PC-9 (cell line): ENCODE measurements around the gene MYOG. TPM values are rescaled to one million over a fixed set of nuclear protein-coding genes. Genes with fewer than 3 reads are reported as not detected.

Experiments
- BruUV-seq: library from RNA; stranded (reverse); fragments of 400-500 nt; replicated peaks from 2 replicates; lab custom pipeline; 2021; lab: Mats Ljungman, UMichigan
- CTCF ChIA-PET: fragments of 300-600 bp; sonication (Branson Sonifier 250); formaldehyde crosslinking; loops from one replicate; lab custom pipeline; 2022; ENCODE audit warnings: antibody characterized with exemption; lab: Charles Lee
- POLR2A ChIA-PET: fragments of 300-600 bp; sonication (Branson Sonifier 250); formaldehyde crosslinking; loops from one replicate; lab custom pipeline; 2022; ENCODE audit warnings: antibody characterized with exemption; ENCODE audit not compliant: unreplicated experiment; lab: Charles Lee
- DNase-seq, 2 experiments: peaks; one replicate each; pipeline versions ENCODE4 v3.0.0 to v3.0.0-alpha.2; 2015 to 2022; ENCODE audit warnings: mixed read lengths in 1 of 2
- H2AFZ ChIP-seq: fragments of 200-600 bp; sonication (generic); 2 replicates; pipeline ENCODE4 v1.8.1; 2017; ENCODE audit warnings: antibody characterized with exemption
- H3F3A ChIP-seq: fragments of 200-600 bp; sonication (generic); 2 replicates; pipeline ENCODE4 v1.8.1; 2017; ENCODE audit warnings: antibody characterized with exemption, mild to moderate bottlenecking, low read depth; ENCODE audit not compliant: insufficient read depth
- H3K27ac ChIP-seq: fragments of 200-600 bp; sonication (generic); 2 replicates; pipeline ENCODE4 v1.6.1; 2016; ENCODE audit warnings: mixed run types
- H3K27me3 ChIP-seq: fragments of 200-600 bp; sonication (generic); 2 replicates; pipeline ENCODE4 v1.6.1; 2016; ENCODE audit warnings: low read depth, mixed run types; ENCODE audit not compliant: insufficient read depth
- H3K36me3 ChIP-seq: fragments of 200-600 bp; sonication (generic); 2 replicates; pipeline ENCODE4 v1.6.1; 2016; ENCODE audit warnings: low read depth, mixed run types
- H3K4me1 ChIP-seq: fragments of 200-600 bp; sonication (generic); replicated peaks from 2 replicates; pipeline ENCODE4 v1.6.1; 2016; ENCODE audit warnings: mixed run types; ENCODE audit not compliant: insufficient read depth
- H3K4me2 ChIP-seq: fragments of 200-600 bp; sonication (generic); 2 replicates; pipeline ENCODE4 v1.6.1; 2017; ENCODE audit warnings: mixed run types
- H3K4me3 ChIP-seq: fragments of 200-600 bp; sonication (generic); 2 replicates; pipeline ENCODE4 v1.6.1; 2016; ENCODE audit warnings: mixed run types
- H3K79me2 ChIP-seq: fragments of 200-600 bp; sonication (generic); 2 replicates; pipeline ENCODE4 v1.6.1; 2017; ENCODE audit warnings: low read depth, mixed run types
- H3K9me2 ChIP-seq: fragments of 200-600 bp; sonication (generic); 2 replicates; pipeline ENCODE4 v1.8.1; 2017; ENCODE audit warnings: mild to moderate bottlenecking; ENCODE audit not compliant: insufficient read depth
- H3K9me3 ChIP-seq: fragments of 200-600 bp; sonication (generic); 2 replicates; pipeline ENCODE4 v1.8.1; 2016; ENCODE audit warnings: low read depth; ENCODE audit not compliant: insufficient read depth
- H4K20me1 ChIP-seq: fragments of 200-600 bp; sonication (generic); 2 replicates; pipeline ENCODE4 v1.8.1; 2017; ENCODE audit not compliant: insufficient read depth
- CTCF ChIP-seq: fragments of 200-600 bp; sonication (generic); conservative IDR thresholded peaks from 2 replicates; pipeline ENCODE4 v1.6.1; 2017; ENCODE audit warnings: mixed run types, antibody characterized with exemption, mild to moderate bottlenecking, moderate library complexity
- EZH2 ChIP-seq: fragments of 200-600 bp; sonication (generic); IDR thresholded peaks from 2 replicates; pipeline ENCODE4 v1.8.0; 2017; ENCODE audit warnings: antibody characterized with exemption, low read depth
- intact Hi-C: fragments of 100-400 bp; cut with micrococcal nuclease; formaldehyde crosslinking; loops from one replicate; pipeline ENCODE4 v1.10.0; 2022; ENCODE audit not compliant: unreplicated experiment
- total RNA-seq: library from RNA; stranded (reverse); gene quantifications from 2 replicates; pipeline ENCODE4 v1.2.3, GENCODE V29; 2021

The MYOG gene
- total RNA-seq, 1 experiment from 2014 or later, result not detected

- Histone ChIP-seq H4K20me1 (no peaks in the 10 kb centered on the region), H3K9me3 (no peaks in the 10 kb centered on the region), H2AFZ (no peak overlapping the region), H3K4me3 (no peak overlapping the region), H3K79me2 (no peaks in the 10 kb centered on the region), H3K27me3 (0 out of 2 replicates have a peak, but pooled peaks cover 7% of the 10 kb centered on the region), H3K36me3 (no peaks in the 10 kb centered on the region), H3K9me2 (no peaks in the 10 kb centered on the region), H3K4me1 (peaks cover 8% of the 10 kb centered on the region; the same call in 1 of the 2 replicates), H3F3A (no peaks in the 10 kb centered on the region), H3K27ac (no peak overlapping the region), H3K4me2 (no peak overlapping the region)
- intact Hi-C loops, result no loop called here
- BruUV-seq, result no TSS peak
- CTCF ChIA-PET, result no interaction called here
- POLR2A ChIA-PET, result no interaction called here
- DNase-seq, result no peak
- TF ChIP-seq EZH2 (no peak), CTCF (no peak)
Observed at GRCh38 chr1:203082231-203082505, 3.6 kb downstream of the MYOG start.

GRCh38 chr1:203081465-203082230 is 4.2 kb downstream of the MYOG start:
- ChIA-PET POLR2A (no interaction called here), CTCF (no interaction called here)
- Histone ChIP-seq H4K20me1 (no peaks in the 10 kb centered on the region), H3K4me3 (no peak overlapping the region), H3K36me3 (no peaks in the 10 kb centered on the region), H3K79me2 (no peaks in the 10 kb centered on the region), H3K9me2 (no peaks in the 10 kb centered on the region), H2AFZ (no peak overlapping the region), H3F3A (no peaks in the 10 kb centered on the region), H3K27ac (no peak overlapping the region), H3K27me3 (0 out of 2 replicates have a peak, but pooled peaks cover 10% of the 10 kb centered on the region), H3K9me3 (no peaks in the 10 kb centered on the region), H3K4me1 (peaks cover 8% of the 10 kb centered on the region; the same call in 1 of the 2 replicates), H3K4me2 (no peak overlapping the region)
- intact Hi-C loops, result no loop called here
- TF ChIP-seq EZH2 (no peak), CTCF (no peak)
- no peak for DNase-seq
- BruUV-seq, result no TSS peak

- Histone ChIP-seq H3F3A (no peaks in the 10 kb centered on the region), H4K20me1 (no peaks in the 10 kb centered on the region), H2AFZ (no peak overlapping the region), H3K9me2 (no peaks in the 10 kb centered on the region), H3K9me3 (no peaks in the 10 kb centered on the region), H3K4me1 (peaks cover 8% of the 10 kb centered on the region; the same call in 1 of the 2 replicates), H3K79me2 (no peaks in the 10 kb centered on the region), H3K36me3 (no peaks in the 10 kb centered on the region), H3K4me3 (no peak overlapping the region), H3K27ac (no peak overlapping the region), H3K4me2 (no peak overlapping the region), H3K27me3 (0 out of 2 replicates have a peak, but pooled peaks cover 10% of the 10 kb centered on the region)
- BruUV-seq, result no TSS peak
- intact Hi-C loops, result no loop called here
- ChIA-PET POLR2A (no interaction called here), CTCF (no interaction called here)
- no peak for TF ChIP-seq CTCF
- no peak for TF ChIP-seq EZH2
- no peak for DNase-seq
Observed at GRCh38 chr1:203080456-203080855, 5.4 kb downstream of the MYOG start.
